IMR-90 (cell line): ENCODE results near the gene SLC9A9. TPM values are rescaled to one million over a fixed set of nuclear protein-coding genes. Genes with fewer than 3 reads are reported as not detected.

Experiments used
- ATAC-seq: fragments of 200-7000 bp; cut with Tn5 transposase; 2 replicates; pipeline ENCODE4 v1.9.1; 2020; ENCODE audit warnings: low read depth, mild to moderate bottlenecking, moderate library complexity
- BruUV-seq: library from RNA; stranded (reverse); fragments of 400-500 nt; replicated peaks from 2 replicates; lab custom pipeline; 2021; lab: Mats Ljungman, UMichigan
- CTCF ChIA-PET: fragments of 300-600 bp; formaldehyde crosslinking; extraction: SDS; loops from one replicate; lab custom pipeline; 2021; ENCODE audit warnings: antibody characterized with exemption; lab: Yijun Ruan, JAX
- POLR2A ChIA-PET: fragments of 300-600 bp; sonication (Branson Sonifier 250); formaldehyde crosslinking; loops from one replicate; lab custom pipeline; 2022; ENCODE audit warnings: antibody characterized with exemption; ENCODE audit not compliant: unreplicated experiment; lab: Charles Lee
- DNase-seq: peaks from one replicate; pipeline ENCODE4 v3.0.0; 2013
- H2AFZ ChIP-seq: replicated peaks from 2 replicates; pipeline ENCODE3; 2013; ENCODE audit warnings: low read length, mild to moderate bottlenecking; ENCODE audit not compliant: poor library complexity
- H2AK5ac ChIP-seq: 2 replicates; pipeline ENCODE4 v1.6.1; 2013; ENCODE audit warnings: low read depth, low read length, inconsistent platforms
- H2AK9ac ChIP-seq: replicated peaks from 2 replicates; pipeline ENCODE3; 2013; ENCODE audit warnings: mild to moderate bottlenecking, low read depth, low read length, moderate library complexity; ENCODE audit not compliant: poor library complexity
- H2BK120ac ChIP-seq: 2 replicates; pipeline ENCODE4 v1.6.1; 2013; ENCODE audit warnings: low read depth, low read length, inconsistent platforms
- H2BK15ac ChIP-seq: 3 replicates; pipeline ENCODE4 v1.6.1; 2013; ENCODE audit warnings: low read depth, low read length, inconsistent platforms
- H2BK20ac ChIP-seq: 2 replicates; pipeline ENCODE4 v1.6.1; 2013; ENCODE audit warnings: low read depth, mild to moderate bottlenecking, inconsistent platforms, low read length, moderate library complexity
- H2BK5ac ChIP-seq: 2 replicates; pipeline ENCODE4 v1.6.1; 2013; ENCODE audit warnings: mild to moderate bottlenecking, low read depth, low read length, inconsistent platforms; ENCODE audit not compliant: poor library complexity, severe bottlenecking
- H3K14ac ChIP-seq: replicated peaks from 2 replicates; pipeline ENCODE4 v1.6.1; 2013; ENCODE audit warnings: low read depth, low read length, inconsistent platforms
- H3K18ac ChIP-seq: 2 replicates; pipeline ENCODE4 v1.6.1; 2013; ENCODE audit warnings: low read depth, low read length, control low read depth
- H3K23ac ChIP-seq: 2 replicates; pipeline ENCODE4 v1.6.1; 2013; ENCODE audit warnings: low read depth, low read length, inconsistent platforms
- H3K27ac ChIP-seq: 2 replicates; pipeline ENCODE4 v1.5.1; 2013; ENCODE audit warnings: mild to moderate bottlenecking, control low read depth, low read length; ENCODE audit not compliant: insufficient read depth
- H3K27me3 ChIP-seq: 2 replicates; pipeline ENCODE4 v1.6.1; 2013; ENCODE audit warnings: low read length; ENCODE audit not compliant: control insufficient read depth, insufficient read depth
- H3K36me3 ChIP-seq: 2 replicates; pipeline ENCODE4 v1.6.1; 2013; ENCODE audit warnings: low read length, mixed read lengths; ENCODE audit not compliant: control insufficient read depth, insufficient read depth
- H3K4ac ChIP-seq: 2 replicates; pipeline ENCODE4 v1.6.1; 2013; ENCODE audit warnings: low read depth, low read length, inconsistent platforms
- H3K4me1 ChIP-seq: 2 replicates; pipeline ENCODE4 v1.6.1; 2013; ENCODE audit warnings: low read length, mixed read lengths; ENCODE audit not compliant: control insufficient read depth, insufficient read depth
- H3K4me2 ChIP-seq: 2 replicates; pipeline ENCODE4 v1.6.1; 2013; ENCODE audit warnings: low read depth, mild to moderate bottlenecking, control low read depth, low read length, moderate library complexity
- H3K4me3 ChIP-seq: 2 replicates; pipeline ENCODE4 v1.5.1; 2013; ENCODE audit warnings: low read depth, mild to moderate bottlenecking, control low read depth, low read length, moderate library complexity; ENCODE audit not compliant: insufficient read depth
- H3K56ac ChIP-seq: 2 replicates; pipeline ENCODE4 v1.6.1; 2013; ENCODE audit warnings: low read length, inconsistent platforms; ENCODE audit not compliant: insufficient read depth; ENCODE audit errors: extremely low read depth
- H3K79me1 ChIP-seq, 2 experiments: 2 replicates each; pipeline ENCODE4 v1.6.1; 2013; ENCODE audit warnings: low read length in 2 of 2, inconsistent platforms in 1 of 2, low read depth in 1 of 2
- H3K9ac ChIP-seq: 2 replicates; pipeline ENCODE4 v1.6.1; 2013; ENCODE audit warnings: low read depth, low read length, control low read depth
- H3K9me1 ChIP-seq: 2 replicates; pipeline ENCODE4 v1.6.1; 2013; ENCODE audit warnings: low read length, inconsistent platforms; ENCODE audit not compliant: insufficient read depth
- H3K9me3 ChIP-seq: 2 replicates; pipeline ENCODE4 v1.6.1; 2013; ENCODE audit warnings: low read length; ENCODE audit not compliant: control insufficient read depth, insufficient read depth
- H4K20me1 ChIP-seq: 2 replicates; pipeline ENCODE4 v1.6.1; 2013; ENCODE audit warnings: low read length, inconsistent platforms; ENCODE audit not compliant: insufficient read depth
- H4K5ac ChIP-seq: 2 replicates; pipeline ENCODE4 v1.6.1; 2013; ENCODE audit warnings: mild to moderate bottlenecking, low read depth, low read length, control low read depth
- H4K8ac ChIP-seq, 2 experiments: 2 replicates each; pipeline ENCODE4 v1.6.1; 2013; ENCODE audit warnings: low read depth in 2 of 2, low read length in 2 of 2, control low read depth in 1 of 2, inconsistent platforms in 1 of 2
- H4K91ac ChIP-seq: 2 replicates; pipeline ENCODE4 v1.6.1; 2013; ENCODE audit warnings: low read depth, low read length, inconsistent platforms; ENCODE audit not compliant: insufficient read depth
- BHLHE40 ChIP-seq: fragments of 150-350 bp; IDR thresholded peaks from 2 replicates; pipeline ENCODE4 v1.6.1; 2016; ENCODE audit warnings: mild to moderate bottlenecking, low read depth, low read length
- CEBPB ChIP-seq: IDR thresholded peaks from 2 replicates; pipeline ENCODE4 v1.6.1; 2012; ENCODE audit warnings: low read depth, low read length, improper control_type of control experiment
- CHD1 ChIP-seq: IDR thresholded peaks from 2 replicates; pipeline ENCODE4 v1.6.1; 2012; ENCODE audit warnings: low read depth, low read length, improper control_type of control experiment
- ELK1 ChIP-seq: fragments of 150-350 bp; IDR thresholded peaks from 2 replicates; pipeline ENCODE4 v1.6.1; 2016; ENCODE audit warnings: low read depth, mild to moderate bottlenecking, low read length, moderate library complexity, borderline replicate concordance
- FOS ChIP-seq: fragments of 150-350 bp; IDR thresholded peaks from 2 replicates; pipeline ENCODE4 v1.6.1; 2016; ENCODE audit warnings: low read depth, low read length
- MAFK ChIP-seq: IDR thresholded peaks from 2 replicates; pipeline ENCODE4 v1.6.1; 2012; ENCODE audit warnings: low read depth, low read length, improper control_type of control experiment
- MAZ ChIP-seq: IDR thresholded peaks from 2 replicates; pipeline ENCODE4 v1.6.1; 2012; ENCODE audit warnings: low read depth, mild to moderate bottlenecking, low read length, improper control_type of control experiment, moderate library complexity, borderline replicate concordance
- MXI1 ChIP-seq: IDR thresholded peaks from 2 replicates; pipeline ENCODE4 v1.6.1; 2012; ENCODE audit warnings: low read depth, mild to moderate bottlenecking, low read length, moderate library complexity, borderline replicate concordance
- NFE2L2 ChIP-seq: fragments of 150-350 bp; IDR thresholded peaks from 2 replicates; pipeline ENCODE4 v1.6.1; 2016; ENCODE audit warnings: low read depth, mild to moderate bottlenecking, low read length
- RAD21 ChIP-seq: IDR thresholded peaks from 2 replicates; pipeline ENCODE4 v1.6.1; 2012; ENCODE audit warnings: low read length, improper control_type of control experiment
- RFX5 ChIP-seq: IDR thresholded peaks from 2 replicates; pipeline ENCODE4 v1.8.0; 2012; ENCODE audit warnings: low read depth, mild to moderate bottlenecking, low read length, moderate library complexity
- SMC3 ChIP-seq: fragments of 150-350 bp; IDR thresholded peaks from 2 replicates; pipeline ENCODE4 v1.6.1; 2016; ENCODE audit warnings: low read depth, mild to moderate bottlenecking, antibody characterized with exemption, low read length, moderate library complexity
- USF2 ChIP-seq: fragments of 150-350 bp; IDR thresholded peaks from 2 replicates; pipeline ENCODE4 v1.6.1; 2017; ENCODE audit warnings: mild to moderate bottlenecking, antibody characterized with exemption, low read length, low read depth
- WGBS, 2 experiments: methylation state at CpG; one replicate each; pipeline versions ENCODE4 v1.1.5 to v1.1.7; 2013; ENCODE audit warnings: missing lambda C conversion rate in 2 of 2; ENCODE audit not compliant: insufficient read length in 1 of 2; ENCODE audit errors: extremely low coverage in 2 of 2; 5-methylcytosine and 5-hydroxymethylcytosine counted together
- dilution Hi-C: fragments of 300-500 bp; cut with HindIII; formaldehyde crosslinking; loops from one replicate; pipeline ENCODE4 v1.14.3; 2018; ENCODE audit warnings: low sequenced_read_pairs; ENCODE audit not compliant: unreplicated experiment
- in situ Hi-C: fragments of 300-500 bp; cut with MboI; formaldehyde crosslinking; loops from 3 replicates; pipeline ENCODE4 v1.14.3; 2019; ENCODE audit warnings: low sequenced_read_pairs, inconsistent platforms, mixed read lengths
- intact Hi-C: fragments of 100-400 bp; cut with micrococcal nuclease; formaldehyde crosslinking; loops from 2 replicates; pipeline ENCODE4 v1.10.0; 2022
- polyA plus RNA-seq, 3 experiments: library from polyadenylated mRNA; depleted of rRNA; stranded (reverse); fragments of >200 nt; gene quantifications; 2 replicates each; pipeline ENCODE4 v1.2.3, GENCODE V29; 2012; ENCODE audit warnings: low replicate concordance in 1 of 3
- total RNA-seq: library from RNA; depleted of rRNA; stranded (reverse); fragments of >200 nt; gene quantifications from 2 replicates; pipeline ENCODE4 v1.2.3, GENCODE V29; 2012
- TF ChIP-seq, protein P1 (sequence below): conservative IDR thresholded peaks from 2 replicates; pipeline ENCODE4 v1.5.1; 2012; ENCODE audit warnings: mild to moderate bottlenecking, low read depth, low read length, improper control_type of control experiment

SLC9A9 gene
- total and polyA plus RNA-seq, 2 of the 4 experiments (the other 2 are of a cell fraction) = 1.4 to 2.3 TPM

DNA sequence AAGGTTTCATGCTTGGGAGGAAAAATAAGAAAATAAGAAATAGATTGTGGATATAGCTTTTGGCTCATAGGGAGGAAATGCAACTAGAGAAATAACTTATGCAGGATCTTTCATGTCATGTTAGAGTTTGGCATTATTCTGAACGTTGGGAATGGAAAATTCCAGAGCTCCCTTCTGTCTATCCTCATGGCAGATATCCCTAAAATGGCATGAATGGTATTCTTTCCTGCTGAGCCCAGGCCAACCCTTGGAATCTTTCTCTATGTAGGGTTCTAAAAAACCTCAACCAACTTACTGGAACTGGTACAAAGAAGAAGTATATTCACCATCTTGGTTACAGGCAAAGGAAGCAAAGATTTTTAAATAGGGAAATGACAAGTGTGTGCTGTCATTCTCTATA, 516.2 kb downstream of the SLC9A9 start:
- Histone ChIP-seq H3K36me3 (no peaks in the 10 kb centered on the region), H3K14ac (no peak overlapping the region), H3K18ac (no peak overlapping the region), H4K20me1 (no peaks in the 10 kb centered on the region), H3K9ac (no peak overlapping the region), H2BK15ac (no peak overlapping the region), H3K23ac (no peak overlapping the region), H3K9me3 (no peaks in the 10 kb centered on the region), H2BK5ac (no peak overlapping the region), H3K4me3 (no peak overlapping the region), H2BK20ac (no peak overlapping the region), H3K27ac (no peak overlapping the region), H3K9me1 (no peaks in the 10 kb centered on the region), H3K56ac (no peak overlapping the region), H2AK9ac (no peak overlapping the region), H3K79me1 (no peaks in the 10 kb centered on the region), H2BK120ac (no peak overlapping the region), H4K5ac (no peak overlapping the region), H3K4me2 (no peak overlapping the region), H4K8ac (no peak overlapping the region), H3K4me1 (no peaks in the 10 kb centered on the region), H2AK5ac (no peak overlapping the region), H3K27me3 (no peaks in the 10 kb centered on the region; the same call in 1 of the 2 replicates), H4K91ac (no peak overlapping the region), H2AFZ (no peak overlapping the region), H3K4ac (no peak overlapping the region)
- ATAC-seq = no peak
- no CpG with 5 or more reads among the region's 1 CpG for WGBS, 2 experiments
- ChIA-PET POLR2A (no interaction called here), CTCF (no interaction called here)
- BruUV-seq = no TSS peak
- in situ Hi-C loops (no loop called here), dilution Hi-C loops (no loop called here), intact Hi-C loops (no loop called here)
- TF ChIP-seq FOS = no peak
- TF ChIP-seq SMC3 = no peak
- no peak for TF ChIP-seq RAD21
- no peak for TF ChIP-seq CEBPB
- TF ChIP-seq USF2 = no peak
- TF ChIP-seq RFX5 = no peak
- TF ChIP-seq MXI1 = no peak
- TF ChIP-seq MAZ = no peak
- no peak for TF ChIP-seq NFE2L2
- TF ChIP-seq ELK1 = no peak
- TF ChIP-seq, protein P1, sequence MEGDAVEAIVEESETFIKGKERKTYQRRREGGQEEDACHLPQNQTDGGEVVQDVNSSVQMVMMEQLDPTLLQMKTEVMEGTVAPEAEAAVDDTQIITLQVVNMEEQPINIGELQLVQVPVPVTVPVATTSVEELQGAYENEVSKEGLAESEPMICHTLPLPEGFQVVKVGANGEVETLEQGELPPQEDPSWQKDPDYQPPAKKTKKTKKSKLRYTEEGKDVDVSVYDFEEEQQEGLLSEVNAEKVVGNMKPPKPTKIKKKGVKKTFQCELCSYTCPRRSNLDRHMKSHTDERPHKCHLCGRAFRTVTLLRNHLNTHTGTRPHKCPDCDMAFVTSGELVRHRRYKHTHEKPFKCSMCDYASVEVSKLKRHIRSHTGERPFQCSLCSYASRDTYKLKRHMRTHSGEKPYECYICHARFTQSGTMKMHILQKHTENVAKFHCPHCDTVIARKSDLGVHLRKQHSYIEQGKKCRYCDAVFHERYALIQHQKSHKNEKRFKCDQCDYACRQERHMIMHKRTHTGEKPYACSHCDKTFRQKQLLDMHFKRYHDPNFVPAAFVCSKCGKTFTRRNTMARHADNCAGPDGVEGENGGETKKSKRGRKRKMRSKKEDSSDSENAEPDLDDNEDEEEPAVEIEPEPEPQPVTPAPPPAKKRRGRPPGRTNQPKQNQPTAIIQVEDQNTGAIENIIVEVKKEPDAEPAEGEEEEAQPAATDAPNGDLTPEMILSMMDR = no peak
- TF ChIP-seq BHLHE40 = no peak
- TF ChIP-seq CHD1 = no peak
- TF ChIP-seq MAFK = no peak
- DNase-seq = no peak
